ENCODE data around the gene ATXN8OS. TPM values are rescaled to one million over a fixed set of nuclear protein-coding genes. Genes with fewer than 3 reads are reported as not detected.

The ATXN8OS gene
- total RNA-seq, 1 donor from 2014 or later, result not detected

- no peak for TF ChIP-seq CTCF (IDR thresholded peaks at IDR 0.05; ENCODE audit: insufficient read depth, low read length, severe bottlenecking)
- no peaks in the 10 kb centered on the region for H3K27me3 ChIP-seq (ENCODE audit: control insufficient read depth, insufficient read depth, low read length)
- DNase-seq (ENCODE audit: low read depth) (no peak), FAIRE-seq (no peak)
- H3K36me3 ChIP-seq (ENCODE audit: control insufficient read depth, insufficient read depth, low read length), result no peaks in the 10 kb centered on the region
- no peak overlapping the region for H3K4me3 ChIP-seq (ENCODE audit: low read depth, low read length)
These were observed 65.4 kb downstream of the ATXN8OS start for GRCh38 chr13:70172946-70173597.

- FAIRE-seq (no peak), DNase-seq (ENCODE audit: low read depth) (no peak)
These were observed 66.0 kb downstream of the ATXN8OS start for GRCh38 chr13:70173598-70173959.

DNA sequence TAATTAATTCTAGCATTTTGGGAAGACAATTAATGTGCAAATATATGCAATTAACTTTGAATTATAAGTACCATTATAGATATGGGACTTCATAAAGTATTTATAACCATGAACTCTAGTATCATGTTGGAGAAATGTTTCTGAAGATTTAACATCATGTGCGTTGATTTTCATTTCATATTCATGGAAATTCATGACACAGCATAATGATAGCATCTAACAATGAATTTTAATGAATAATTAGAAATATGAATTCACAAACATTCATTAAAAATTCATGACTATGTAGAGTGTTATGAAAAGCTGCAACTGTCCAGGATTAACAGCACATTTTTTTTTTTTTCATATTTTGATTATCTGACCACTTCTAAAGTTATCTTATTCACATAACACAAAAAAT is 70.7 kb downstream of the ATXN8OS start:
- no peaks in the 10 kb centered on the region for H3K36me3 ChIP-seq (ENCODE audit: control insufficient read depth, insufficient read depth, low read length)
- H3K4me3 ChIP-seq (ENCODE audit: low read depth, low read length), result no peak overlapping the region
- TF ChIP-seq CTCF (IDR thresholded peaks at IDR 0.05; ENCODE audit: insufficient read depth, low read length, severe bottlenecking), result no peak
- FAIRE-seq (no peak), DNase-seq (ENCODE audit: low read depth) (no peak)
- no peaks in the 10 kb centered on the region for H3K27me3 ChIP-seq (ENCODE audit: control insufficient read depth, insufficient read depth, low read length)

More at GRCh38 chr13:70173598-70173959, 66.0 kb downstream of the ATXN8OS start:
- Histone ChIP-seq H3K4me3 (ENCODE audit: low read depth, low read length) (no peak overlapping the region), H3K36me3 (ENCODE audit: control insufficient read depth, insufficient read depth, low read length) (no peaks in the 10 kb centered on the region), H3K27me3 (ENCODE audit: control insufficient read depth, insufficient read depth, low read length) (no peaks in the 10 kb centered on the region)
- no peak for TF ChIP-seq CTCF (IDR thresholded peaks at IDR 0.05; ENCODE audit: insufficient read depth, low read length, severe bottlenecking)

Other genes with a start within 250 kb of the ATXN8OS start
- gene KLHL1, start 626 bp downstream of the ATXN8OS start, total RNA-seq, result not detected in 2 replicates

Data from bronchial epithelial cell (primary cell).